Suprapubic skin (tissue), 4 donors: ENCODE measurements around the gene ZNF362. TPM values are rescaled to one million over a fixed set of nuclear protein-coding genes. Genes with fewer than 3 reads are reported as not detected.

ENCODE experiments used
- DNase-seq, 2 donors: peaks; one replicate each; pipeline ENCODE4 v3.0.0-alpha.2; 2019; ENCODE audit warnings: low spot score in 2 of 2
- H3K27ac ChIP-seq: fragments of 200-600 bp; sonication (generic); one replicate; pipeline ENCODE4 v1.5.1; 2019
- H3K27me3 ChIP-seq: fragments of 200-600 bp; sonication (generic); one replicate; pipeline ENCODE4 v1.5.1; 2019
- H3K36me3 ChIP-seq: fragments of 200-600 bp; sonication (generic); one replicate; pipeline ENCODE4 v1.5.1; 2019
- H3K4me1 ChIP-seq: fragments of 200-600 bp; sonication (generic); one replicate; pipeline ENCODE4 v1.5.1; 2019
- H3K4me3 ChIP-seq: fragments of 200-600 bp; sonication (generic); one replicate; pipeline ENCODE4 v1.5.1; 2019; ENCODE audit warnings: mild to moderate bottlenecking
- H3K9me3 ChIP-seq: fragments of 200-600 bp; sonication (generic); one replicate; pipeline ENCODE4 v1.5.1; 2019
- EP300 ChIP-seq: sonication (generic); formaldehyde crosslinking; IDR thresholded peaks from one replicate; pipeline ENCODE4 v1.6.1; 2017; ENCODE audit warnings: antibody characterized with exemption
- POLR2A ChIP-seq, 2 donors: fragments of 450-650 bp; IDR thresholded peaks; one replicate each; pipeline ENCODE4 v1.6.1; 2017; ENCODE audit warnings: antibody characterized with exemption in 2 of 2, mild to moderate bottlenecking in 2 of 2, moderate library complexity in 2 of 2
- POLR2AphosphoS5 ChIP-seq, 3 donors: sonication (generic); formaldehyde crosslinking; IDR thresholded peaks; one replicate each; pipeline ENCODE4 v1.6.1; 2017; ENCODE audit warnings: antibody characterized with exemption in 3 of 3
- WGBS: methylation state at CpG from one replicate; pipeline ENCODE4 v1.1.5; 2018; 5-methylcytosine and 5-hydroxymethylcytosine counted together
- total RNA-seq, 4 donors: library from RNA; depleted of rRNA; stranded (reverse); fragments of >200 nt; gene quantifications; one replicate each; pipeline ENCODE4 v1.1.0, GENCODE V29; 2016
- TF ChIP-seq, protein P1 (sequence below), 2 donors: fragments of 200-600 bp in 1 of 2; fragments of 450-650 bp in 1 of 2; sonication (generic) in 1 of 2; IDR thresholded peaks; one replicate each; pipeline ENCODE4 v1.5.1; 2016 to 2019; ENCODE audit warnings: antibody characterized with exemption in 2 of 2, mild to moderate bottlenecking in 1 of 2, moderate library complexity in 1 of 2

ZNF362 gene
- total RNA-seq, 4 donors from 2014 or later: 18.7 to 23.9 (median 21.9) TPM

DNA sequence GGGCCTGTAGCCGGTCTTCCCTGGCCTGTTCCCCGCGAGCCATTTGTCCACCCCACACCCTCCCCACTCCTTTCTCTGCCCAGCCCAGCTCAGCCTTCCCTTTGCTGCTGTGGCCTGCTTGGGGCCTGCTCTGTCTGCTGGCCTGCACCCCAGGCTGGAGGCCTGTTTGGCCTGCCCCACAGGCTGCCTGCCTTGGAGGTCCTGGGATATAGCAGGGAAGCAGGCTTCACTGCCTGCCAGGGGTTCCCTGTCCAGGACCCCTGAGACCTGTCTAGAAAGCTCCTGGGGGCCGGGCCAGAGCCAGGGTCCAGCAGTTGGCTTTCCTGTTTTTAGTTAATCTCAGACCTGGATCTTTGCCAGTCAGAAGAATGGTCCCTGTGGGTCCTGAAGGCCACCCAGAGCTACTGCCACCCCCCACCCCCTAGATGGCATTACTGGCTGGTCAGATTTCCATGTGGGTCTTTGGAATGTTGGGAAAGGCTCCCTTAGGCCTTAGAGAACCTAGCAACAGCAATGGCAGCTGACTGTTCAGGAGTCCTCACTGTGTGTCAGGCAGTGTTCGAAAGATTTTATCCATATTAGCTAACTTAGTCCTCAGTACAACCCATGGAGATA is 7.7 kb downstream of the ZNF362 start:
- Histone ChIP-seq H3K4me3 (no peak overlapping the region), H3K36me3 (peaks cover 6% of the 10 kb centered on the region), H3K27me3 (no peaks in the 10 kb centered on the region), H3K4me1 (peaks cover 52% of the 10 kb centered on the region), H3K27ac (no peak overlapping the region), H3K9me3 (no peaks in the 10 kb centered on the region)
- TF ChIP-seq, protein P1, sequence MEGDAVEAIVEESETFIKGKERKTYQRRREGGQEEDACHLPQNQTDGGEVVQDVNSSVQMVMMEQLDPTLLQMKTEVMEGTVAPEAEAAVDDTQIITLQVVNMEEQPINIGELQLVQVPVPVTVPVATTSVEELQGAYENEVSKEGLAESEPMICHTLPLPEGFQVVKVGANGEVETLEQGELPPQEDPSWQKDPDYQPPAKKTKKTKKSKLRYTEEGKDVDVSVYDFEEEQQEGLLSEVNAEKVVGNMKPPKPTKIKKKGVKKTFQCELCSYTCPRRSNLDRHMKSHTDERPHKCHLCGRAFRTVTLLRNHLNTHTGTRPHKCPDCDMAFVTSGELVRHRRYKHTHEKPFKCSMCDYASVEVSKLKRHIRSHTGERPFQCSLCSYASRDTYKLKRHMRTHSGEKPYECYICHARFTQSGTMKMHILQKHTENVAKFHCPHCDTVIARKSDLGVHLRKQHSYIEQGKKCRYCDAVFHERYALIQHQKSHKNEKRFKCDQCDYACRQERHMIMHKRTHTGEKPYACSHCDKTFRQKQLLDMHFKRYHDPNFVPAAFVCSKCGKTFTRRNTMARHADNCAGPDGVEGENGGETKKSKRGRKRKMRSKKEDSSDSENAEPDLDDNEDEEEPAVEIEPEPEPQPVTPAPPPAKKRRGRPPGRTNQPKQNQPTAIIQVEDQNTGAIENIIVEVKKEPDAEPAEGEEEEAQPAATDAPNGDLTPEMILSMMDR (IDR thresholded peaks at IDR 0.05): no peak
- TF ChIP-seq POLR2AphosphoS5 (IDR thresholded peaks at IDR 0.05): no peak
- DNase-seq: no peak
- WGBS: 94% methylated on average over 2 of the region's 5 CpGs

DNA sequence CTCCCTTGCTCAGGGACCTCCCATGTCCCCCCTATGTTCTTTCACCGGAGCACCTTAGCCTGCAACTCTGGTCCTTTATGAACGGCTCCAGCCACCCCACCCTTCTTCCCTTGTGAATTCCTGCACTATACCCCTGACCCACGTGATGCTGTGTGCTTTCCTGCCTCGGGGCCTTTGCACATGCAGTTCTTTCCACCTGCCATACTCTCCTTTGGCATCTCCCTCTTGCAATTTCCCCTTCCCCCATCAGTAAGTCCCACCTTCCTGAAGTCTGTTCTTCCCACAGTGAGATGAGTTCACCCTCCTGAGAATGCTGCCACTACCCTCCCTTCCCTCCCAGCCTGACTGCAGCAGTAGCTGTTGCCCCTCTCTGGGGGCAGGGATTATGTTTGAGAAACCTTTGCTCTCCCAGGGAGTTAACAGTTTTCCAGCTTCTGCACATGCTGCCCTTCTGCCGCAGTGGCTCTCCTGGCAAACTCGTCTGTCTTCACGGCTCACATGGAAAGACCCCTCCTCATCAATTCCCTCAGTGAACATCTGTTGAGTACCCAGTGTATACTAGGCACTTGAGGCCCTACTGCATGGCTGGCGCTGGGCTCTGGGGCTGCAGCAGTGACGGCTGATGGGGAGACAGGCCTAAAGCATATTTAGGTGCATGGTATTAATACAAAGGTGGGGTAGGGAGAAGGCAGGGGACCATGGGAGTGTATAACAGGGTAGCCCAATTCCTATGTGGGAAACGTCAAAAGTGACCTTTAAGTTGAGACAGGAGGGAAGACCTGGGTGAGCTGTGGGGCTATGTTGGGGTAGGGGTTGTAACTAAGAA is 9.7 kb downstream of the ZNF362 start:
- H3K27ac ChIP-seq: no peak overlapping the region
- peaks cover 48% of the 10 kb centered on the region for H3K4me1 ChIP-seq
- no peak overlapping the region for H3K4me3 ChIP-seq
- peaks cover 9% of the 10 kb centered on the region for H3K36me3 ChIP-seq
- WGBS: 83% methylated on average over 10 of the region's 10 CpGs
- H3K9me3 ChIP-seq: no peaks in the 10 kb centered on the region
- no peaks in the 10 kb centered on the region for H3K27me3 ChIP-seq
- TF ChIP-seq, protein P1 (IDR thresholded peaks at IDR 0.05): no peak
- TF ChIP-seq POLR2A (IDR thresholded peaks at IDR 0.05) (no peak), POLR2AphosphoS5 (IDR thresholded peaks at IDR 0.05) (no peak), EP300 (no peak)
- no peak for DNase-seq

DNA sequence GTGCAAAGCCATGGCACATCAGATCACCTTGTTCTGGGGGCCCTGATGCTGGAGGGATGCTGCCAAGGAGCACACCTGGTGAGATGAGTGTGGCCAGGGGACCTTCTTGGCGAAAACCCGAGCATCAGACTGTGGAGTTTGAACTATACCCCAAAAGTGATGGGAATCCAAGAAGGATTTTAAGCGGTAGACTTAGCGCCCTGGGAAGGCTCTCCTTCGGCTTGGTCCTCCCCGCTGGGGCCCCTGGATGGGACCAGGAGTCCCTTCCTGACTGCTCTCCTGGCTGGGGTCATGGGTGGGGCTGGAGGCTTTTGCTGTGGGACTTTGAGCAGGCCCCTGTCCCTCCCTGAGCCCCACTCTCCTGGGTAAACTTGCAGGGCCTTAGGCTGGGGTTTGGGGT is 10.5 kb downstream of the ZNF362 start:
- H3K4me3 ChIP-seq: no peak overlapping the region
- 87% methylated on average over 5 of the region's 6 CpGs for WGBS
- H3K9me3 ChIP-seq: no peaks in the 10 kb centered on the region
- H3K4me1 ChIP-seq: peaks cover 45% of the 10 kb centered on the region
- peaks cover 13% of the 10 kb centered on the region for H3K36me3 ChIP-seq
- H3K27me3 ChIP-seq: no peaks in the 10 kb centered on the region
- TF ChIP-seq EP300 (no peak), POLR2A (IDR thresholded peaks at IDR 0.05) (no peak), POLR2AphosphoS5 (IDR thresholded peaks at IDR 0.05) (no peak)
- TF ChIP-seq, protein P1 (IDR thresholded peaks at IDR 0.05): no peak
- no peak overlapping the region for H3K27ac ChIP-seq
- no peak for DNase-seq

DNA sequence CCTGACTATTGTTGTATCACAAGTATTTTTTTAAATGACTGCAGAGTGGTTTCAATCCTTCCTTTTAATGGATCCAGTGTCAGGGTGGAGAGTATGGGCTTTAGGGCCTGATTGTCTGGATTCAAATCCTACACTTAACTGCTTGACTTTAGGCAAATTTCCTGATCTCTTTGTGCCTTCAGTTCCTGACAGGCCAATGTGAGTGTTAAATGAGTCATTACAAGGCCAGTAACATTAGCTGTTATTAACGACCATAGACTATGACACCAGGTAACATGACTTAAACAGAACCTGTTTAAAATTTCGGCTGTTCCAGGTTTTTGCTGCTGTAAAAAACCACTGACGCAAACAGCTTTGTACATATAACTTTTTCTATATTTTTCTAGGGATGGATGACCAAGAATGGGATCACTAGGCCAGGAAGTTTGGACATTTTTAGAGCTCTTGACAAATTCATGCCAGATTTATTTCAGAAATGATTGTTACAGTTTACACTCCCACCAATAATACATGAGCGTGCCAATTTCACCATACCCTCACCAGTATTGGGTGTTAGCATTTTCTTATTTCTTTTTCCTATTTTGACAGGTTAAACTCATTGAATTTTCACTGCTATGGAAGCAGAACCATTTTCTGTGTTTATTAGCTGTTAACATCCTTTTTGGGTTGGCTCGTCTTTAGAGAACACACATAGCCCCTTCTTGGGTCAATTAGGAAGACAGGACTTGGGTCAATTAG is 11.3 kb downstream of the ZNF362 start:
- WGBS: 76% methylated on average over 5 of the region's 5 CpGs
- Histone ChIP-seq H3K36me3 (peaks cover 12% of the 10 kb centered on the region), H3K27me3 (no peaks in the 10 kb centered on the region), H3K4me3 (no peak overlapping the region), H3K4me1 (peaks cover 45% of the 10 kb centered on the region), H3K27ac (peak overlapping the region; percentile 55), H3K9me3 (no peaks in the 10 kb centered on the region)
- DNase-seq: no peak
- TF ChIP-seq POLR2AphosphoS5 (IDR thresholded peaks at IDR 0.05) (no peak), EP300 (no peak), POLR2A (IDR thresholded peaks at IDR 0.05) (no peak)
- TF ChIP-seq, protein P1 (IDR thresholded peaks at IDR 0.05): no peak

DNA sequence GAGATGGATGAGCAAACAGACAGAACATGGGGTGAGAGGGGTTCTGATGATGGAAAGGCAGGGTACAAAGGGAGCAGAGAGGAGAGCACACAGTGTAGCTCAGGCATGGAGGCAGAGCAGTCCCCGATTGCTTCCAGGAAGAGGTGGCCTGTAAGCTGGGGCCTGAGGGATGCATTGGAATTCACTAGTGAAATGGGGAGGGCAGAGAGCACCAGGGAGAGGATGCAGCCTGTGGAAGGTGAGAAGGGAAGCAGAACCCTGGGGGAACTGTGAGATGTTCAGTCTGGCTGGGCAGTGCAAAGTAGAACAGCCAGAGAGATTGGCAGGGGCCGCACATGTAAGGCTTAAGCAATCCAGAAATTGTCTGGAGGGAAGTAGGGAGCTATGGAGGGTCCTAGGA is 12.2 kb downstream of the ZNF362 start:
- H3K4me1 ChIP-seq: peaks cover 39% of the 10 kb centered on the region
- WGBS: 80% methylated on average over 2 of the region's 2 CpGs
- peak in 1 of 2 donors; percentile 26 for DNase-seq

More for the DNA sequence above, 12.2 kb downstream of the ZNF362 start:
- H3K27me3 ChIP-seq: no peaks in the 10 kb centered on the region
- H3K36me3 ChIP-seq: peaks cover 7% of the 10 kb centered on the region
- H3K4me3 ChIP-seq: no peak overlapping the region
- TF ChIP-seq EP300 (no peak), POLR2A (IDR thresholded peaks at IDR 0.05) (no peak), POLR2AphosphoS5 (IDR thresholded peaks at IDR 0.05) (no peak)
- TF ChIP-seq, protein P1 (IDR thresholded peaks at IDR 0.05): no peak
- H3K27ac ChIP-seq: peak overlapping the region; percentile 55
- H3K9me3 ChIP-seq: no peaks in the 10 kb centered on the region
